HuH-7.5 (cell line): ENCODE measurements around the gene CHRNA4.

Experiments
- DNase-seq: peaks from one replicate; pipeline ENCODE4 v3.0.0; 2011; ENCODE audit warnings: low spot score

The CHRNA4 gene

DNA sequence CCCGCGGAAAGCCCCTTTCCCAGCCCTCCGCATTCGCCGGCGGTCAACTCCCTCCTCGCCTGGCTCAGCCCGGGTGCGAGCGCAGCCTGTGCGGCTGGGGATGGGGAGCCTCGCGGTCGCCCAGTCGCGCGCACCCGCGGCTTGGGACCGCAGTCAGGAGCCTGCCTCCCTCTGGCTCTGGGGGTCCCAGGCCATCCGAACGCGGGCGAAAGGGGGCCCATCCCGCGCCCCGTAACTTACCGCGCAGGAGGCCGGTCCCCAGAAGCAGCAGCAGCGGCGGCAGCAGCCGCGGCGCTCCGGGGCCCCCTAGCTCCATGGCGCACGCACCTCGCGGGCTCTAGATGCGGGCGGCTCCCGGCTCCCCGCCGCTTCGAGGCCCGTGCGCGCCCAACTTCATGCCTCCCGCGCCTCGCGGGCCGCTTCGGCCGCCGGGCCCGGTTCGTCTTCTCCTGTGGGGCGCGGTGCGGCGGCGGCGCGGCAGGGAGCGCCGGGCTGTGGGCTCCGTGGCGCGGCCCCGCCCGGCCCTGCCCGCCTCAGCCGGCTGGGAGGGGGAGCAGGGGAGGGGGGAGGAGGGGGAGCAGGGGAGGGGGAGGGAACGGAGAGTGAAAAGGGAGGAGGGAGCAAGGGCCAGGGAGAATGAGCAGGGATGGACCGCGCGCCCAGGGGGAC is at the start of gene CHRNA4:
Gene CHRNA4, minus strand, starts transcription at position 500 of the 669 bp plus-strand sequence. Its CDS starts 184 bp downstream, at position 316.
- no peak for DNase-seq

DNA sequence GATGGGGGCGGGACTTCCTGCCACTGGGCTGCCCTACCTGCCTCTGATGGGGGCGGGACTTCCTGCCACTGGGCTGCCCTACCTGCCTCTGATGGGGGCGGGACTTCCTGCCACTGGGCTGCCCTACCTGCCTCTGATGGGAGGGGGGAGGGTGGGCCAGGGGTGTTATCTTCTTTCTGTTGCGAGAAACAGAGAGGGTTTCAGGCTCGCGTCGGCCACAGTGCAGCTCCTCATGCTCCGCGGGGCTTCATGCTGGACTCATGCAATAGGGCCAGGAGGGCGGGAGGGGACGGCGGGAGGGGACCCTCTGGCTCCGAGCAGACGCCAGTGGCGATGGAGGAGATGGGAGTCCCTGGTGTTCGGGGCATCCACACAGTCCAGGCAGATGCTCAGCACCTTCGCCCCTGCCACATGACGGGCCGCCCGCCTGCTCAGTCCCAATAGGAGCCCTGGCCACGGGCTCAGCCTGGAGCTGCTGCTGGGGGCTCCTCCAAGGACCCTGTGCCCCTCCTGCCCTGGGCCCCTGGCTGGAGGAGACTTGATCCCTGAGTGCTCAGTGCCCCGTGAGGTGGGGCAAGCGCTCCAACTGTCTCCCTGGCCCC is 48.8 kb upstream of the CHRNA4 start:
- DNase-seq, result no peak

DNA sequence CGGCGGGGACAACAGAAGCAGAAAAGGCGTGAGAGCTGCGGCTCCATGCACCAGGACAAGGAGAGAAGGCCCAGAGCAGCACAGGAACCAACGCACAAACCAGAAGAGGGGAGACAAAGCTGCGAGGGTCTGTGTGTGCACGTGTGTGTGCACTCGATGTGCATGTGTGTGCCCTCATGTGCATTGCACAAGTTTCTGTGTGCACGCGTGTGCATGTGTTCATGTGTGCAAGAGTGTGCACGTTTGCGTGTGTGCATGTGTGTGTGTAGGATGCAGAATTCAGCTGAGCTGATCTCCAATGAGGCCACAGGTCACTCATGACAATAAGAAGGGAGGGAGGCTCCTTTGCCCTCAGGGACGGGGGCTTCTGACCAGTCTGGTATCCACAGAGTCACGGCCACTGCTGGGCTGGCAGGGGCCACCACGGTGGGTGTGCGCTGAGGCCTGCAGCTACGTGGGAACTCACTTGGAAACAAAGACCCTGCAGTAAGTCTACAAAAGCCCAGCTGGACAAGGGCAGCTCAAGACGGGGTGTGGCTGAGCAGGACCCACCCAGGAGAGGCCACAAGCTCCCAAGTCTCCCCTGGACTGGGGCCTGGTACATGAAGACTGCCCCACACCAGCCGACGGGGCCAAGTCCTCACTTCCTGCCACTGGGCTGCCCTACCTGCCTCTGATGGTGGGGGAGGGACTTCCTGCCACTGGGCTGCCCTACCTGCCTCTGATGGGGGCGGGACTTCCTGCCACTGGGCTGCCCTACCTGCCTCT is 48.1 kb upstream of the CHRNA4 start:
- no peak for DNase-seq

DNA sequence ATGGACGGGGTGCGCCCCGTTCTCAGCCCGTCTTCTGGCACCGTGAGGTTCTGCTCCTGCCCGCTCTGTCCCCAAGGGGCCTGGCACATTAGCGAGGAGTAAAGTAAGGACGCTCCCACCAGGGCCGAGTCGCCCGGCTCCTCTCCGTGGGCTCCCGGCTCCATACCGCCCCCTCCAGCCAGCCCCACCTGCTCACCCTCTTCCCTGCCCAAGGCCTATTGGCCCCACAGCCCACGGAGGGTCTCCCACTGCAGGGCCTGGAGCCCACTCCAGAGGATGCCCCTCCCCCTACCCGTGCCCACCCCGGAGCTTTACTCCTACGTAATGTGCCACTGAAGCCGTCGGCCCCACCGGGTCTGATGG is 47.5 kb upstream of the CHRNA4 start:
- DNase-seq, result no peak

DNA sequence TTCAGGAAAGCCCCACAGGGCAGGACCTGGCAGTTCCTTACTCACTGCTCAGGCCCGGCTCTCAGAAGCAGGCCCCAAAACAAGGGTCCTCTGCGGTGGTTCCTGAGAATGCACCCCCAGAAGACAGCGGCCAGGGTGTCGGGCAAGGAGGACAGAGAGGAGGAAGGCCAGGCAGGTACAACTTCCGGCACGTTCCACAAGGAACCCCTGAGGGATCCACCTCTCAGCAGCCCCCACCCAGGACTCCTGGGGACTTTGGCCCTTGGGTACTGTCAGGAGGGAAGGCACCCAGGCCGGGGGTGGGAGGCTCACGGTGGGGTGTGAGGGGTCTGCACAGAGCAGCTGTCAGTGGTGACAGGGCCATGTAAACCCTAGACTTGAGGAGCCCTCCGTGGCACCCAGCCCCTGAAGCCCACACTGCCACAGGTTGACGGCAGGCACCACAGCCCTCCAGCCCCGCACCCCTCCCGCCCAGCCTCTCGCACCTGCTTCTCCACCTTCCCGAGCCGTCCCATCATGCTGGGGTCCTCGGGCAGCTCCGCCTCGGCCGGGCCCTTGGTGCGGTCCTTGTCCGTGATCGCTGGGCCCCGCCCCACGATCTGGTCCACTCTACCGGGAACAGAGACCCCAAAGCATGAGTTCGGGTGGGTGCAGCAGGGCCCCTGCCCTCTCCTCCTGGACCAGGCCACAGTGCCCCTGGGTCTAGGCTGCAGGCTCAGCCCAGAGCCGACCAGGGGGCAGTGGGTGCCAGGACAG is 47.0 kb upstream of the CHRNA4 start:
- no peak for DNase-seq

DNA sequence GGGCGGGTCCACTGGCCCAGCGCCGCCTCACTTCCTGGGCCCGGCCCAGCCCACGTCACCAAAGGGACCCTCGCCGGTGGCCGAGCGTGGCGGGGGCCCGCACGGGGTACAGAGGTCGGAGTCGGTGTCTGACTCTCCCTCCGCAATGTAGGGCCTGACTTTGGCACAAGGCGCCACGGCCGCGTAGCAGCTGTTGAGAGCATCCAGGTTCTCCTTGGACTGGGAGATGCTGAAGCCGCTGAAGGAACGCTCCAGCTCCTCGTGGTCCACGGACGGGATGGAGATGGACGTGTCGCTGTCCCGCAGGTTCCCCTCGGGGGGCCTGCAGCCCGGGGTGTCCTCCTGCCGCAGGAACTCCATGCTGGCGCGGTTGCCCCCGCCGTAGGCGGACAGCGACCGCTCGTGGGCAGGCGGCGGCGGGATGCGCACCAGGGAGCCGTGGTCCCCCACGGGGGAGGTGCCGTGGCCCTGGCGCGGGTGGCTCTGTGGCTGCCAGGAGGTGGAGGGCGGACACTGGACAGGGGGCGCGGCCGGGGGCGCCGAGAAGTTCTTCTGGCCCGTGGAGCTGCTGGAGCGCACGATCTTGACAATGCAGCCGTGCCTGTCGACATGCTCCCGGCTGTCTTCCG is 45.6 kb upstream of the CHRNA4 start:
- no peak for DNase-seq

DNA sequence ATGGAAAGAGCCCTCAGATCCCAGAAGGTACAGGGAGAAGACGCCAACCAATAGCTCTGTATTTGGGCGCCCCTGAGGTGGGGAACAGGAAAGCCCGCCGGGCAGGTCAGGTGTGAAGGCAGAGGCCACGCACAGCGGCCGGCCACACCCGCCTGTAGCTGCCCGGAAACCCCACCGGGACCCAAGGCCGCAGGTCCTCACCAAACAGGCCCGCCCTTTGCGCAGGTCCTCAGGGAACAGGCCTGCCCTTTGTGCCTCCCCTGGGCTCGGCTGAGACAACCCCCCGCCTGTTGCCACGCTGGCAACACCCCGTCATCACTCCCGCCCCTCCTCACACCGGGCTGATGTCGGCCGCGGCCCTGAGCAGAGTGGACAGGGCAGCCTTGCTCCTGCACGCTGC is 44.9 kb upstream of the CHRNA4 start:
- DNase-seq, result no peak

DNA sequence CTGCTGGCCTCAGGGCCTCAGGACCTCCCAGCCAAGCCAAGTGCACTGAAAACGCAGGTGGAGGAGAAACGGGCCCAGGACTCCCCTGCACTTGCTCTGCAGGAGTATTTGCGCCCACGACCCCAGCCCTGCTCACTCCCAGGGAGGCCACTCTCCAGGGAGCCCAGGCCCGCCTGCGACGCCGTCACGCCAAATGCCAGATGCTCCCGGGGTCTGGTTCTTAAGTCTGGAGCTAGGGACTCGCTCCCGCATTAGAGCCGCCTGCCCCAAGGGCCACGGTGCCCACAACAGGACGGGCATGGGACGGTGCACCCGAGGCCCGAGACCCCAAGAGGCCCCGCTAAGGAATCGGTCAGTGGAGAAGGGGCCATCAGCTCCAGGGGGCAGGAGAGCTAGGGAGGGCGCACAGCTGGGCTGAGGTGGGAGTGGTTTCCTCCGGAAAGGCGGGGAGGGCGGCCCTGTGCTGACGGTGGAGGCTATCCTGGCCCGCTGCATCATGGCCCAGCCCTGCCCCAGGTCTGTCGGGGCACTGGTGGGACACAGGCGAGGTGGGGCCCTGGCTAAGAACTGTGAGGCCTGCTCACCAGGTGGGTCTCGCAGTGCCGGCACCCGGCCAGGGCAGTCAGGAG is 44.1 kb upstream of the CHRNA4 start:
- no peak for DNase-seq

DNA sequence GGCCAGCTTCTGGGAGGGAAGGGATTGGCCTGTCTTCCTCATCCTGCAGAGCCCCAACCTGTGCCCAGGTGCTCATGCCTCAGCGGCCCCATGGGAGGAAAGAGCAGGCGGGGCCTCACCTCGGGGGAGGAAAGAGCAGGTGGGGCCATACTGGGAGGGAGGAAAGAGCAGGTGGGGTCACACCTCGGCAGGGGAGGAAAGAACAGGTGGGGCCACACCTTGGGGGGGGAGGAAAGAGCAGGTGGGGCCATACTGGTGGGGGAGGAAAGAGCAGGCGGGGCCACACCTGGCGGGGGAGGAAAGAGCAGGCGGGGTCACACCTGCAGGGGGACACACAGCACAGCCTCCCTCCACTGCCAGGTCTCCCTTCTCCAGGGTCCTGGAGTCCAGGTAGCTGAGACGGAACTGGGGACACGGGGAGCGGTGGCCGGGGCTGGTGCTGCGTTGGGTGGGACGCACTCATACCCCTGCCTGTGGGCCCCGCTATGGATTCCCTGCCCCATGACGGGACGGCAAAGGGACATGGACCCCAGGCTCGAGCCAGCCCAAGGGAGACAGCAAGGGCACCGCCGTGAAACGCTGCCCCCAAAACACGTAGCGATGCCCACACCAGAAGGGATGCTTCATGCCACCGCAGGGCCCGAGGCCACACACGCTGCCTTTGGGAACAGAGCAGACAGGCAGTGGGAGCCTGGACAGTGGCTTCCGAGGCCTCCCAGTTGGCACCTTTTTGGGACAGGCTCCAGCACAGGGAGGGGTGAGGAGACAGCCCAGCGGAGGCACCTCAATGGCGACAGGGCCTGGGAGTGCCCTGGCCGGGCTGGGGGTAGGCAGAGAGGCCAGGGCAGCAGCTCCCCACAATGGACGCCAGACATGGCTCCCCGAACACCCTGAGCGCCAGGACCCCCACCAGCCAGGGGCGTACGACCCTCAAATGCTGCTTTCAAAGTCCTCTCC is 43.3 kb upstream of the CHRNA4 start:
- DNase-seq, result no peak

DNA sequence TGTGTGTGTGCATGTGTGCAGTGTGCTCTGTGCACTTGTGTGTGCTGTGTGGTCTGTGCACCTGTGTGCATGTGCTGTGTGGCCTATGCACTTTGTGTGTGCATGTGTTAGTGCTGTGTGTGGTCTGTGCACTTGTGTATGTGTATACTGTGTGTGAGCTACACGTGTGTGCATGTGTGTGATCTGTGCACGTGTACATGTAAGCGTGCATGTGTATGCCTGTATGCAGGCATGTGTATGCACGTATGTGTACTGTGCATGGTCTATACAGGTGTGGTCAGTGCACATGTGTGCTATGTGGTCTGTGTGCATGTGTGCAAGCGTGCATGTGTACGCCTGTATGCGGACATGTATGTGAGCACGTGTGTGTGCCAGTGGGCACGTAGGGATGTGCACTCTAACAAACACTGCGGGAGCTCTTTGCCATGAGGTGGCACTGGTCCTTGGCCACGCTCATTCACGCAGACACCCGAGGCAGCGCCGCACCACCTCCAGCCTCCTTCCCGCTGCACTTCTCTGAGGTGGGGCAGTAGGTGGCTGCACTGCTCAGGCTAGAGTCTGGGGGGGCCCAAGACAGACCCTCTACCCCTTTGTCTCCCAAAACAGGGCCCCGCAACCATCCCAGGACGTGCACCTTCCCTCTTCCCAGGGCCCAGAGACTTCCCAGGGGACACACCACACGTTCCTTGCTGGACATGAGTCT is 42.4 kb upstream of the CHRNA4 start:
- no peak for DNase-seq

DNA sequence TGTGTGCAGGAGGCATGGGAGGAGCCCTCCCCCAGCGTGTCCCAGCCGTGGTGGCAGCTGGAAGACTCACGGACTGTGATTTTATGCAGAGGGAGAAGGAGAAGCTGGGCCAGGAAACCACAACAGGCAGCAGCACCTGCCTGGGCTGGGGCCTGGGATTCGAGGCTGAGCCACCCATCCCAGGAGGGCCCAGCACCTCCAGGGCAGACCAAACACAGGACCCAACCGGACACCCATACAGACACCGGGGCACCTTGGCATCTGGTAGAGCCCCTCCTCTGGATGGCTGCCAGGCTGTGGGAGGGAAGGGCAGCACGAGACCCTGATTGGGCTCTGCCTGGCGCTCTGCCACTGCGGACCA is 41.7 kb upstream of the CHRNA4 start:
- no peak for DNase-seq

DNA sequence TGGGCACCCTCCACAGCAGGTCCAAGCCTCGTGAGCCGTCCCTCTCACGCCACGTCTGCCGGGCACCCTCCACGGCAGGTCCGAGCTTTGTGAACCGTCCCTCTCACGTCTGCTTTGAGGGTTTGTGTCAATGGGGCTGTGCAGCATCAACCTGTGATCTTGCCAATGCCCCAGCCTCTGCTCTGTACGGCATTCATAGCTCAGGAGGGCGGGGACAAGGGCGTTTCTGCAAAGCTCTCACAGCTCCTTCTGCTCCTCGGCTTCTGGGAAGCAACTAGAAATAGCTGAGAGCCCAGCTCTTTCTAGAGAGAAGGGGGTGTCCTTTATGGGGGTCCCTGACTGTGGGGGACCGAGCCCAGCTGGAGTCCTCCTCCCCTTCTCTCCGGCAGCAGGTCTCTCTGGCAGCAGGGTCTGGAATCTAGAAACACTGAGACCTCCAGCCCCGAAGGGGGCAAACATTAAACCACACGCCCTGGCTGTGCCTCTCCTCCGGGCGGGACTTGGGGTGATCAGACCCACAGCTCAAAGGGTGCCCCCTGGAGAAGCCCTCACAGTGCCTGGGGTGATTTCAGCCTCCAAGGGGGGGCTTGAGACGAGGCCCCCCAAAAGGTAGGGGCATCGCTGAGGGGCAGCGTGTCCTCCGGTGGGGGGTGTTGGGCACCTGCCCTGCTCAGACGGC is 41.2 kb upstream of the CHRNA4 start:
- DNase-seq, result no peak

DNA sequence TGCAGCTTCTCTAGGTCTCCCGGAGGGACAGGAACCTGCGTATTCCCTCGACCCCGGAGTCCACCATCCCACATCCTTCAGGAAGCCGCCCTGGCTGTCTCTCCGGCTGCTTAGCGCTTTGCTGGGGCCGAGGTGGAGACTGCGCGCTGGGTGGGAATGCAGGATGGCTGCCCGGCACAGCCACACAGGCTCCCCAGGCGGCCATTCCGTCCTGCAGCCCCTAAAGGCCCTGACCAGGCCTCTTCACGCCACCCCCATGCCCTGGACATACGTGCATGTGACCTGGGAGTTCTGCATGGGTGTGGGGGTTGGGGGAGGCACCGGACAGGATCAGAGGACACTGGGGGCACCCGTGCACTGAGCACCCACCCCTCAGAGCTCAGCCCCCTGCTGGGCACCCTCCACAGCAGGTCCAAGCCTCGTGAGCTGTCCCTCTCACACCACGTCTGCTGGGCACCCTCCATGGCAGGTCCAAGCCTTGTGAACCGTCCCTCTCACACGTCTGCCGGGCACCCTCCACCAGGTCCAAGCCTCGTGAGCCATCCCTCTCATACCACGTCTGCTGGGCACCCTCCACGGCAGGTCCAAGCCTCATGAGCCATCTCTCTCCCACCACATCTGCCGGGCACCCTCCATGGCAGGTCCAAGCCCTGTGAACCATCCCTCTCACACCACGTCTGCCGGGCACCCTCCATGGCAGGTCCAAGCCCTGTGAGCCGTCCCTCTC is 40.4 kb upstream of the CHRNA4 start:
- no peak for DNase-seq

DNA sequence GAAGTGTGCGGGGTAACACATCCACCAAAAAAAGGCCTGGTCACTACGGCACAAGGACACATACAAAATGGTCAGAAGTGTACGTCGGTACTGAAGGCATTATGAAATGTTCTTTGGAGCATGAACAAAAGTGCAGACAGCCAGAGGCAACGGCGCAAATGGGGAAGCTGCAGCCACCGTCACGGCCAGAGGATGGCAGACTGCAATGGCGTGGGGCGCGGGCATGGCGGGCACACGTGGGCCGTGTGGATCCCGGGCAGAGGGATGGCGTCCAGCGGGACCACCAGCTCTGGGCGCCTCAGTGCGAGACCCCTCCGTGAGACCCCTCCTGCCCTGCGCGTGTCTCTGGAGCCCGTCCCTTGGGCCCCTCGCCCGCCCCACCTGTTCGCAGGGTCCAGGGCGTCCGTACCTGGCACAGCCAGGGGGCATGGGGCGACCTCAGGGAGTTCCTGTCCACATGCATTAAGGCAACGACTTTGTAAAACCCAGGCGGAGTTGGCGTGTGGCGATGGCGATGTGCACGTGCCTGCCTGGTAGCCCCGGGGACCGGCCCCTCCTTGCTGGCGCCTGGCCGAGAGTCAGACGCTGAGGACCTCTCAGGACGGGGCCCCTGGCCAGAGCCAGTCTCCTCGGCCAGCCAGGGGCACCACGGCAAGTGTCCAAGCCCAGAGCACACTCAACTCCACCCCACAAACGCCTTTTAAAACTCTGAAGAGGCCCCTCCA is 39.5 kb upstream of the CHRNA4 start:
- no peak for DNase-seq

DNA sequence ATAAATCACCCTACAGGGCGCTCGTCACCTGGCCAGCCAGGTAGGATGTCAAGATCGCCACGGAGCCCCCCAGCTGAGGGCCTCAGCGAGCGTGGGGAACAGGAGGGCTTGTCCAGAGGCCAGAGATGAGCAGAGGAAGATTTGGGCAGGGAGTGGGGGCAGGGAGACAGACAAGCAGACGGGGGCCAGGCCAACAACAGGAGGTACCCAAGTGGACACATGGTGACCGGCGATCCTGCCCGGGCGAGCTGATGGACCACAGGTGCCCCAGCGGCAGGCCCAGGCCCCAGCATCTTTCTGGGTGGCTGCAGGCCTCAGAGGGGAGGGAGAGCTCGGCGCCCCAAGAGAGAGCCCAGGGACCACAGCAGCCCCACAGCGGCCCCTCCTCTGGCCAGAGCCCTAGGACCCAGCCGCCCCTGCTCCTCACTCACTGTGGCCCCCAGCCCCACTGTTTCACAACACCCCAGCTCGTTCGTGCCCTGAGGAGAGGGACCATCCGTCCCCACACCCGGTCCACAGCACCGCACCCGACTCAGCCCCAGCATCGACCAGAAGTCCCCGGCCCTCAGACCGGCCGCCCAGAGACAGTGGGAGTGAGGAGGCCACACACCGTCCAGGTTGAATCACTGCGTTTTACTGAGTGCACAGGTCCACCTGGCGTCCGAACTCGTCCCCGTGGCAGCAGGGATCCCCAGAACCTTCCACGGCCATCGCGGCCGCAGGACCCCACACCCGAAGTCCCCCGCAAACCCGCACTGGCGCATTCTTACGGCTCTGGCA is 38.6 kb upstream of the CHRNA4 start:
- no peak for DNase-seq

DNA sequence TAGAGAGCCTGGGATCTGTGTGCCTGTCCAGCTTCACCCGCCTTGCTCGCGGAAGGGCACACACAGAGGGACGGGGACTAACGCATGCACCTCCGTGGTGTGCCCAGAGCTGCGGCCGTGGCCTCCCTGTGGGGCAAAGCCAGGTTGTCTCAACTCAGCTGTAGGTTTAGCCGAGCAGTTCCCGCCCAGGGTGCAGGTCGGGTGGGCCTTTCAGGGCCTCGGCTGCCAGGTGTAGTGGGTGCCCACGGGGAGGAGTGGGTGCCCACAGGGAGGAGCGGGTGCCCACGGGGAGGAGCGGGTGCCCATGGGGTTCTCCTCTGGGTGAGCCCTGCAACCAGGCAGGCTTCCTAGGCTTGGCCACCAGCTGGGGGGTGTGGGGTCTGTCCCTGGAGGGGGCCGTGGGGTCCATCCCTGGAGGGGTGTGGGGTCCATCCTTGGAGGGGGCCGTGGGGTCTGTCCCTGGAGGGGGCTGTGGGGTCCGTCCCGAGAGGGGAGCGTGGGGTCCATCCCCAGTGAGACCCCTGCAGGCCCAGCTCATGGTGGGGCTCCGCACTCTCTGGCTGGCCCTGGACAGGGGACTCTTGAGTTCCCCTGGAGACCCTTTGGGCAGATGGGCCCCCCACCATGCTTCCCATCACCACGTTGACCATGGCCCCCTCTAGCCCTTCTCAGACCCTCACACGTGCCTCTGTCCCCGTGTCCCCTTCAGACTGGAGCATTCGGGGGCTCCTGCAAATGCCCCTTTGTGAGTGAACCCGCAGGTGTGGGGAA is 37.8 kb upstream of the CHRNA4 start:
- DNase-seq, result no peak
